Aorta (tissue), 5 donors: Measurements from ENCODE around the gene PAAF1. TPM values are rescaled to one million over a fixed set of nuclear protein-coding genes. Genes with fewer than 3 reads are reported as not detected.

Experiments
- ATAC-seq: fragments of 200-7000 bp; cut with Tn5 transposase; one replicate; pipeline ENCODE4 v1.9.1; 2022; ENCODE audit warnings: moderate library complexity; ENCODE audit not compliant: low FRiP score
- DNase-seq, 2 donors: peaks; one replicate each; pipeline ENCODE4 v3.0.0-alpha.2; 2020
- H3K27ac ChIP-seq, 2 donors: one replicate each; pipeline ENCODE4 v1.5.1; 2013; ENCODE audit warnings: low read length in 2 of 2, mild to moderate bottlenecking in 2 of 2, moderate library complexity in 2 of 2, control low read depth in 1 of 2, inconsistent platforms in 1 of 2, low read depth in 1 of 2
- H3K27me3 ChIP-seq, 2 donors: one replicate each; pipeline ENCODE4 v1.6.1; 2013; ENCODE audit warnings: control low read depth in 1 of 2, low read length in 1 of 2, mild to moderate bottlenecking in 1 of 2, moderate library complexity in 1 of 2; ENCODE audit not compliant: insufficient read depth in 2 of 2, control insufficient read depth in 1 of 2
- H3K36me3 ChIP-seq, 2 donors: one replicate each; pipeline ENCODE4 v1.6.1; 2013; ENCODE audit warnings: control low read depth in 1 of 2, low read length in 1 of 2, mild to moderate bottlenecking in 1 of 2; ENCODE audit not compliant: insufficient read depth in 2 of 2, control insufficient read depth in 1 of 2
- H3K4me1 ChIP-seq, 2 donors: one replicate each; pipeline ENCODE4 v1.6.1; 2013; ENCODE audit warnings: low read length in 2 of 2, control low read depth in 1 of 2, mild to moderate bottlenecking in 1 of 2, moderate library complexity in 1 of 2; ENCODE audit not compliant: insufficient read depth in 2 of 2, control insufficient read depth in 1 of 2
- H3K4me3 ChIP-seq, 2 donors: one replicate each; pipeline ENCODE4 v1.5.1; 2013; ENCODE audit warnings: low read length in 2 of 2, control low read depth in 1 of 2, mild to moderate bottlenecking in 1 of 2
- H3K9me3 ChIP-seq: one replicate; pipeline ENCODE4 v1.6.1; 2013; ENCODE audit warnings: mild to moderate bottlenecking, low read length; ENCODE audit not compliant: control insufficient read depth
- whole genome bisulfite sequencing, 2 donors: extraction: QIAGEN DNeasy Blood & Tissue Kit; methylation state at CpG; one replicate each; pipeline ENCODE4 v1.1.7; 2013; 5-methylcytosine and 5-hydroxymethylcytosine counted together
- intact Hi-C, 2 donors: fragments of 100-400 bp; cut with DNase I; formaldehyde crosslinking; loops; one replicate each; pipeline versions ENCODE4 v1.14.2 to v1.15.0; 2022
- polyA plus RNA-seq, 2 donors: library from polyadenylated mRNA; stranded (reverse); fragments of 200-250 nt; gene quantifications; one replicate each; pipeline ENCODE4 v1.2.3, GENCODE V29; 2013
- total RNA-seq, 2 donors: library from RNA; stranded (reverse); fragmentation: NEBNext Ultra II Directional; extraction: Animal tissue kit (Norgen Biotek cat#: 25700); gene quantifications; one replicate each; pipeline ENCODE4 v1.2.1, GENCODE V29; 2021
- donor health status: healthy with polysubstance abuse.
- donor health status: Bipolar disorder and iron deficiency.
- donor health status: DM: no; HTN: no; CAD: no.
- donor health status: DM: no; HTN: no; CAD: no.
- donor health status: DM: yes; HTN: yes; CAD: no.

The PAAF1 gene
- total and polyA plus RNA-seq, 4 donors: 13.9 to 23.9 (median 16.8) TPM

DNA sequence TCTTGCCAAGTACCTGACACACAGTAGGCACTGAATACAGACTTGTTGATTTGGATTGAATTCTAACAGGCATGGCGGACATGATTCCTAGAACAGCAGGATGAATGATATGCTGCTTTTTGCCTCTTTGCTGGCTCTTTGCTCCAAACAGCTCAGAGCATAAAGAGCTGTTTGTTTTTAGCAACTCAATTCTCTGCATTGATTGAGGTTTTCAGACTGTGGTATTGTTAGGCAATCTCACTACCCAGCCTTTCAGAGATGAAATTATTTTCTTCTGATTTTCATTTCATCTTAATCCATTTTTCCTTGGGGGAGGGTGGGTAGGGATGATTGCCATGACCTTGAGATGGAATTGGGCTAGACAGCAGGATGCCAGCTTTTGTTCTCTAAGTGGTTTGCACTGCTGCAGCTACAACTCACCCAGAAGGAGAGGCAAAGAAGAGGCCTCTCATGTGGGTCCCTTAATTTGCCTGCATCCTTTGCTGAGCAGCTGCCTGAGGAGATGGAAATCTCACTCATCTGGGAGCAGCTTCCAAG lies 20.7 kb upstream of the PAAF1 start:
- no peaks in the 10 kb centered on the region for H3K9me3 ChIP-seq
- intact Hi-C loops: no loop called here
- H3K4me1 ChIP-seq: no peaks in the 10 kb centered on the region
- H3K36me3 ChIP-seq: peaks cover 3 to 9% of the 10 kb centered on the region in 2 donors
- no peak overlapping the region for H3K27ac ChIP-seq
- ATAC-seq (no peak), DNase-seq (no peak)
- H3K4me3 ChIP-seq: no peak overlapping the region
- H3K27me3 ChIP-seq: no peaks in the 10 kb centered on the region
- WGBS, 2 donors: 94 to 97% methylated on average over 1 of the region's 1 CpG

DNA sequence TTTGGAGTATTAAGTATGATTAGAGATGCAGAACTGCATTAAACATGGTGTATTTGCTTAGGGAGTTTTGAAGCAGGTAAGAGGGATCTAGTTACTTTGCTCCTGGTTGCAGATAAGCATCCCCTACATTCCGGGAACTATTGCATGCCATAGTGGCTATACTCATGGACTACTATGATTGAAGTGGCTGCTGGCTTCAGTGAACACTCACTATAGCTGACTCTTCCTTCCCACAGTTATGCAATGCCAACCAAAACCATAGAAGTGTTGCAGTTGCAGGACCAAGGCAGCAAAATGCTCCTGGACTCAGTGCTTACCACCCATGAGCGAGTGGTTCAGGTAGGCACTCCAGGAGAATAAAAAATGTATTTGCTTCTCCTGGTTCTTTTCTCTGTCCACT lies 17.1 kb upstream of the PAAF1 start:
- intact Hi-C loops: no loop called here
- peaks cover 6 to 8% of the 10 kb centered on the region in 2 donors for H3K36me3 ChIP-seq

DNA sequence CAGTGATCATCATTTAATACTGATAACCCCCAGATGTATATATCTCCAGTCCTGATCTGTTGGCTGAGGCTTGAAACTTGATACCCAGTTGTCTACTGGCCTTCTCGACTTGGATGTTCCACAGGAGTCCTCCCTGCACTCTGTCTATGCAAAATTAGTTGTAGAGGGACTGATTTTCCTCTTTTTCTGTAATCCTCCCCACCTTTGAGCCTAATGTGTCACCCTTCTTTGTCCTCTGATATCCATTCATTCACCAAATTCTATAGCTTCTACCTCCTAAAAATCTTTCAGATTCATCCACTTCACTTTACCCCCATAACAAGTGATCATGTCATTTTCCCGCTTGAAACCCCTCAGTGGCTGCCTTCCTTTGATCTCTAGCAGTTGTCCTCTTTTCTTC lies 16.6 kb upstream of the PAAF1 start:
- WGBS, 2 donors: 65 to 69% methylated on average over 2 of the region's 2 CpGs
- Histone ChIP-seq H3K27me3 (no peaks in the 10 kb centered on the region), H3K9me3 (no peaks in the 10 kb centered on the region), H3K4me3 (no peak overlapping the region), H3K27ac (no peak overlapping the region), H3K4me1 (no peaks in the 10 kb centered on the region), H3K36me3 (peaks cover 6% of the 10 kb centered on the region in 2 donors)
- no peak for ATAC-seq
- intact Hi-C loops: no loop called here
- no peak for DNase-seq

More for the DNA sequence above, 17.1 kb upstream of the PAAF1 start:
- H3K4me3 ChIP-seq: no peak overlapping the region
- DNase-seq: no peak
- H3K27ac ChIP-seq: no peak overlapping the region
- no peaks in the 10 kb centered on the region for H3K27me3 ChIP-seq
- 89 to 94% methylated on average over 2 of the region's 2 CpGs for WGBS, 2 donors
- H3K9me3 ChIP-seq: no peaks in the 10 kb centered on the region
- no peaks in the 10 kb centered on the region for H3K4me1 ChIP-seq
- ATAC-seq: no peak

DNA sequence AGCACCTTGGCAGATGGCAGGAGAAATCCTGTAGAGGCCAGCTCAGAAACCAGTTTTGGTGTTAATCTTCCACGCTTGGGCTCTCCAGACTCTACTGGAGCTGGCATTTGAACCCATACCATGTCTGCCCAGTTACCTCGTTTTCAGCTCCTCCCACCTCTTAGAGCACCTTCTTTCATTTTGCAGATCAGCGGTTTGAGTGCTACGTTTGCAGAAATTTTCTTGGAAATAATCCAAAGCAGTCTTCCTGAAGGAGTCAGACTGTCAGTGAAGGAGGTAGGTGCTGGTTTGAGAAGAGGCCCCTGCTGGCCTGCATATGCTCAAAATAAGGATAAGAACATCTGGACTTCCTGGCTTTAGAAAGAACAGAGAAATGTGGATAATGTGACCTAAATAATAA lies 13.8 kb upstream of the PAAF1 start:
- no peaks in the 10 kb centered on the region for H3K4me1 ChIP-seq
- H3K9me3 ChIP-seq: no peaks in the 10 kb centered on the region
- no peak for ATAC-seq
- WGBS, 2 donors: 81 to 83% methylated on average over 4 of the region's 4 CpGs
- H3K27me3 ChIP-seq: no peaks in the 10 kb centered on the region
- H3K36me3 ChIP-seq: peaks cover 6% of the 10 kb centered on the region in 2 donors
- intact Hi-C loops: no loop called here
- no peak overlapping the region for H3K4me3 ChIP-seq
- H3K27ac ChIP-seq: no peak overlapping the region
- no peak for DNase-seq

DNA sequence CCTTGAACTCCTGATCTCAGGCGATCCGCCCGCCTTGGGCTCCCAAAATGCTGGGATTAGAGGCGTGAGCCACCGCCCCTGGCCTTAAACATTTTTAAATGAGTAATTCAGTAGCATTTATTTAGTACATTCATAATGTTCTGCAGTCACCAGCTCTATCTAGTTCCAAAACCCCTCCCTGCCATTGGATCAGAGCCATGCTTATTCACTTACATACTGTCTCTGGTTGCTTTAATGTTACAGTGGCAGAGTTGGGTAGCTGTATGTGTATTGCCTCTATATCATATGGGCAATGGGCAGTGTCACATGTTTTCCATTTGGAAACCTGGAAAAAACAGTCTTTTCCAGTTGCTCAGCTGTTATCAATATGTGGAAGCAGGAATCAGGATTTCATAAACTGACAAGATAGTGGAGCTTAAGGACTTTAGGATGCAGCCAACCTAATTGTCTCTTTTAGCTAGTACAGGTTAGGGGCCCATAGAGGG lies 10.7 kb upstream of the PAAF1 start:
- no peaks in the 10 kb centered on the region for H3K9me3 ChIP-seq
- no peak overlapping the region for H3K27ac ChIP-seq
- H3K27me3 ChIP-seq: no peaks in the 10 kb centered on the region
- H3K36me3 ChIP-seq: peaks cover 0 to 3% of the 10 kb centered on the region in 2 donors
- H3K4me1 ChIP-seq: no peaks in the 10 kb centered on the region
- no peak for ATAC-seq
- no peak overlapping the region for H3K4me3 ChIP-seq
- DNase-seq: no peak
- WGBS, 2 donors: 97% methylated on average over 5 of the region's 5 CpGs
- intact Hi-C loops: no loop called here

DNA sequence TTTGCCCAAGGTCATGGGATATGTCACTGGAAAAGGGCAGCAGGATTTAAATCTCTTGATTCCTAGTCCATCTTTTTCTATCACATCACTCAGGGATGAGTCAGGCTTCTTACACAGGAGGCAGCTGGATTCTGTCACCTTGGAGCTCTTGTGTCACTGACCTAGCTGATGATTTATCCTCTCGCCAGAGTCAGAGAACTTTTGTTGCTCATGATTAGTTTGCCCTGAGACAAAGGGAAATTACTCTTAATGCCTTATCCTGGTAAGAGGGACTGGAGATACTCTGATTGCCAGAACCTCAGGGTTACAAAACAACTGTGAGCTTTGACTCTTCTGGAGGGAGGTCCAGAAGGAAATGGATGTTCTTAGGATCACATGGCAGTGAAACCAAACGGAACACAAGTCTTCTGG lies 10.2 kb upstream of the PAAF1 start:
- WGBS, 2 donors: 66% methylated on average over 2 of the region's 2 CpGs
- H3K4me3 ChIP-seq: no peak overlapping the region
- DNase-seq (no peak), ATAC-seq (no peak)
- H3K27me3 ChIP-seq: no peaks in the 10 kb centered on the region
- no peak overlapping the region for H3K27ac ChIP-seq
- H3K9me3 ChIP-seq: no peaks in the 10 kb centered on the region
- H3K36me3 ChIP-seq: peaks cover 0 to 3% of the 10 kb centered on the region in 2 donors
- intact Hi-C loops: no loop called here
- H3K4me1 ChIP-seq: no peaks in the 10 kb centered on the region

DNA sequence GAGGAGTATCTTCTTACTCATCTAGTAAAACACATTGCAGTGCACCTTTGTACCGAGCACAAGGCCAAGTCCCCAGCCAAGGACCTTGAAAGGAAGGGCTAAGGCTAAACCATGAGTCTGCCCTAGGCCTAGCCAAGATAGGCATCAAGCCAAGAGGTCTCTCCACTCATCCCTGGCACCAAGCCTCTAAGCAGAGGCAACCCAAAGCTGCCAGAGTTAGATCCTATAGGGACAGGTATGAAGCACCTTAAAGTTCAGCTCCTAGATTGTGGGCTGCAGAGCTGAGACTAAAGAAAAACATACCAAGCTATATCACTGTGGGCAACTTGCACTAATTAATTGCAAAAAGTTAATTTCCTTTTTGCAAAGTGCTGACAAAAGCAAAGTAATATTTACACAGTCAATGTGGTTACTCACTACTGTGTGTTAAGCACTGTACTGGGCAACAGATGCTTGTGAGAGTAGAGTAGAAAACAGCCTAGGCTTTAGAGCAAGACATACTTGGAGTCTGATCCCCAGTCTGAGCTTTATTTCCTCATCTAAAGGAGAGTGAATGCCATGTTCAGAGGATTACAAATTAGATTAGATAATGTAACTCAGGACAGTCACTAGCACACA lies 7.4 kb upstream of the PAAF1 start:
- H3K9me3 ChIP-seq: no peaks in the 10 kb centered on the region
- WGBS, 2 donors: 59 to 80% methylated on average over 1 of the region's 1 CpG
- intact Hi-C loops: no loop called here
- H3K27me3 ChIP-seq: no peaks in the 10 kb centered on the region
- DNase-seq (no peak), ATAC-seq (peak; percentile 33)
- no peak overlapping the region for H3K4me3 ChIP-seq
- H3K27ac ChIP-seq: peak overlapping the region in 1 of 2 donors; percentile 33
- H3K4me1 ChIP-seq: no peaks in the 10 kb centered on the region
- peaks cover 0 to 2% of the 10 kb centered on the region in 2 donors for H3K36me3 ChIP-seq

DNA sequence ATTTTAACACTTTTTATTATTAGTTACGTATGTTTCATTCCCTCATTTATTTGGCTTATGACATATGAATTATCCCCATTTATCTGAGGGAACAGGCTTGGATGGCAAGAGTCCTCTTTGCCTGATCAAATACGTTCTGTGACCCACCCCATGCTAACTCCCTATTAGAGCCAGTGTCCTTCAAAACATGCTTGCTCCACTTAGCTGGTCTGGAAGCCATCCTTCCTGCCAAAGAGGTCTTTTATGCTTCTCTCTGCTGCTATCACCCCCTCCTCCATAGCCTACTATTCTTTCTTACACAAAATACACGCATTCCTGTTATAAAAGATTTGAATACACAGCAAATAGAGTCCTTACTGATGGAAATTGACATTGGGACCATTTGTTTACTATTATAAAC lies 6.5 kb upstream of the PAAF1 start:
- Histone ChIP-seq H3K4me3 (no peak overlapping the region), H3K27me3 (no peaks in the 10 kb centered on the region), H3K9me3 (no peaks in the 10 kb centered on the region), H3K27ac (no peak overlapping the region), H3K36me3 (peaks cover 0 to 2% of the 10 kb centered on the region in 2 donors), H3K4me1 (peaks cover 0 to 2% of the 10 kb centered on the region in 2 donors)
- intact Hi-C loops: no loop called here
- 73 to 76% methylated on average over 3 of the region's 3 CpGs for WGBS, 2 donors
- DNase-seq (no peak), ATAC-seq (no peak)

DNA sequence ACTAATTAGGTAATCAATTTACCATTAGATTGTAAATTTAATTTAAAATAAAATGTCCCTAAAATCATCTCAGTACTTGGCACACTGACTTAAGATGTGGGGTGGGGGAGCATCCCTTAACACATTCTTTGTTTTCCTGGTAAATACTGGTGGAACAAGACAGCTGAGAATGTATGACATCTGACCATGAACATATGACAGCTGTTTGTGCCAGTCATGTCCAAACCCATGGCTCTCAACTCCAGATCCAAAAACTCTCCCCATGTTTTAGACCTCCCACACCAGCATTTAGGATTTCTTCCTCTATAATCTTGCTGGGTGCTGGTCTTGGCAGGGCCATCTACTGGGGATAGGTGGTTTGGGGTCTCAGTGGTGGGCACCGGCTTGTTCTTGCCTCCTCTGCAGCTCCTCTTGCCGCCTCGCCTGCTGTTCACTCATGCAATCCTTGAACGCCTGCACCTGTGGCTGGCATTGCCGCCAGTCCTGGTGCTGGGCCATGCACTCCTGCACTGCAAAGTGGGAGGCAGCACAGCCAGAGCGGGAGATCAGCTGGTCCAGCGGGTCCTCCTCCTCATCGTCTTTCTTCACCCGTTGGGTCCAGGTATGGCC lies 3.9 kb upstream of the PAAF1 start:
- WGBS, 2 donors: 91 to 92% methylated on average over 9 of the region's 9 CpGs
- peaks cover 0 to 2% of the 10 kb centered on the region in 2 donors for H3K36me3 ChIP-seq
- intact Hi-C loops: no loop called here
- no peak for ATAC-seq
- peaks cover 0 to 7% of the 10 kb centered on the region in 2 donors for H3K4me1 ChIP-seq
- no peak overlapping the region for H3K4me3 ChIP-seq
- no peak for DNase-seq
- H3K9me3 ChIP-seq: no peaks in the 10 kb centered on the region
- no peak overlapping the region for H3K27ac ChIP-seq
- H3K27me3 ChIP-seq: no peaks in the 10 kb centered on the region
